ENCODE data around the gene SDHB.

GRCh38 chr1:17016317-17016661 lies 37.5 kb downstream of the SDHB start:
- TF ChIP-seq, protein P1, sequence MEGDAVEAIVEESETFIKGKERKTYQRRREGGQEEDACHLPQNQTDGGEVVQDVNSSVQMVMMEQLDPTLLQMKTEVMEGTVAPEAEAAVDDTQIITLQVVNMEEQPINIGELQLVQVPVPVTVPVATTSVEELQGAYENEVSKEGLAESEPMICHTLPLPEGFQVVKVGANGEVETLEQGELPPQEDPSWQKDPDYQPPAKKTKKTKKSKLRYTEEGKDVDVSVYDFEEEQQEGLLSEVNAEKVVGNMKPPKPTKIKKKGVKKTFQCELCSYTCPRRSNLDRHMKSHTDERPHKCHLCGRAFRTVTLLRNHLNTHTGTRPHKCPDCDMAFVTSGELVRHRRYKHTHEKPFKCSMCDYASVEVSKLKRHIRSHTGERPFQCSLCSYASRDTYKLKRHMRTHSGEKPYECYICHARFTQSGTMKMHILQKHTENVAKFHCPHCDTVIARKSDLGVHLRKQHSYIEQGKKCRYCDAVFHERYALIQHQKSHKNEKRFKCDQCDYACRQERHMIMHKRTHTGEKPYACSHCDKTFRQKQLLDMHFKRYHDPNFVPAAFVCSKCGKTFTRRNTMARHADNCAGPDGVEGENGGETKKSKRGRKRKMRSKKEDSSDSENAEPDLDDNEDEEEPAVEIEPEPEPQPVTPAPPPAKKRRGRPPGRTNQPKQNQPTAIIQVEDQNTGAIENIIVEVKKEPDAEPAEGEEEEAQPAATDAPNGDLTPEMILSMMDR (IDR thresholded peaks at IDR 0.05), result no peak
- no peak for TF ChIP-seq EP300 (IDR thresholded peaks at IDR 0.05)
- no peak for TF ChIP-seq POLR2AphosphoS5 (IDR thresholded peaks at IDR 0.05)

Measured in upper lobe of left lung (tissue), 4 donors.